Kidney (tissue), 14 donors: ENCODE data around the gene ADAT3. TPM values are rescaled to one million over a fixed set of nuclear protein-coding genes. Genes with fewer than 3 reads are reported as not detected.

ENCODE experiments used
- DNase-seq, 5 donors: peaks; one replicate each; pipeline ENCODE4 v3.0.0-alpha.2; 2013 to 2020
- FAIRE-seq: peaks from 2 replicates; lab custom pipeline; 2012; peaks lifted over from hg19 to GRCh38; lab: Jason Lieb, UNC
- H3K27ac ChIP-seq, 2 donors: one replicate each; pipeline ENCODE4 v1.7.0; 2013; ENCODE audit warnings: low read depth in 2 of 2, low read length in 2 of 2, inconsistent platforms in 1 of 2
- H3K27me3 ChIP-seq: one replicate; pipeline ENCODE4 v1.7.1; 2013; ENCODE audit warnings: low read length, inconsistent platforms; ENCODE audit not compliant: control insufficient read depth, insufficient read depth
- H3K36me3 ChIP-seq, 3 donors: one replicate each; pipeline versions ENCODE4 v1.7.0 to v1.7.1; 2013; ENCODE audit warnings: low read length in 3 of 3, control low read depth in 1 of 3, inconsistent platforms in 1 of 3; ENCODE audit not compliant: insufficient read depth in 3 of 3, control insufficient read depth in 2 of 3
- H3K4me1 ChIP-seq, 3 donors: one replicate each; pipeline versions ENCODE4 v1.7.0 to v1.7.1; 2013; ENCODE audit warnings: low read length in 3 of 3, inconsistent platforms in 1 of 3, low read depth in 1 of 3; ENCODE audit not compliant: control insufficient read depth in 2 of 3, insufficient read depth in 2 of 3
- H3K4me3 ChIP-seq, 3 donors: one replicate each; pipeline versions ENCODE4 v1.7.0 to v1.8.1; 2013; ENCODE audit warnings: low read length in 3 of 3, control low read depth in 1 of 3, inconsistent platforms in 1 of 3
- H3K9ac ChIP-seq, 3 donors: one replicate each; pipeline versions ENCODE4 v1.7.0 to v1.7.1; 2013; ENCODE audit warnings: low read length in 3 of 3, control low read depth in 1 of 3, inconsistent platforms in 1 of 3
- H3K9me3 ChIP-seq, 3 donors: one replicate each; pipeline versions ENCODE4 v1.7.0 to v1.7.1; 2013; ENCODE audit warnings: low read length in 3 of 3, control low read depth in 1 of 3, inconsistent platforms in 1 of 3; ENCODE audit not compliant: control insufficient read depth in 2 of 3, insufficient read depth in 1 of 3
- CTCF ChIP-seq: IDR thresholded peaks from 3 replicates; pipeline ENCODE4 v1.5.1; 2012; ENCODE audit warnings: mild to moderate bottlenecking, moderate library complexity, borderline replicate concordance; ENCODE audit not compliant: insufficient read depth; ENCODE audit errors: extremely low read depth
- intact Hi-C: fragments of 100-400 bp; cut with DNase I; formaldehyde crosslinking; loops from one replicate; pipeline ENCODE4 v1.11.1; 2022
- polyA plus RNA-seq: library from polyadenylated mRNA; stranded (reverse); fragments of 350-450 nt; fragmentation: Illumina TruSeq; extraction: RNeasy Lipid Tissue Mini Kit (QIAGEN cat#74804); gene quantifications from one replicate; pipeline ENCODE4 v1.2.3, GENCODE V29; 2014; ENCODE audit warnings: low read depth, low replicate concordance; ENCODE audit not compliant: insufficient read depth
- total RNA-seq: library from RNA; stranded (reverse); fragmentation: NEBNext Ultra II Directional; extraction: Animal tissue kit (Norgen Biotek cat#: 25700); gene quantifications from one replicate; pipeline ENCODE4 v1.2.1, GENCODE V29; 2021
- donor health status: control.
- donor health status: control.
- donor health status: control.
- donor health status: control.
- donor health status: control.
- donor health status: DM: yes; HTN: yes; CAD: no.
- donor health status: Normal renal cell carcinoma (clear cell type).

Gene ADAT3
- total and polyA plus RNA-seq, 2 donors from 2014 or later = 6.1 to 10.3 TPM

- Histone ChIP-seq H3K9me3 (no peaks in the 10 kb centered on the region), H3K9ac (no peak overlapping the region), H3K4me3 (no peak overlapping the region), H3K36me3 (no peaks in the 10 kb centered on the region), H3K27me3 (no peaks in the 10 kb centered on the region), H3K4me1 (peaks cover 0 to 27% (median 5%) of the 10 kb centered on the region in 3 donors), H3K27ac (no peak overlapping the region)
- FAIRE-seq (no peak), DNase-seq (no peak)
- intact Hi-C loops = no loop called here
- no peak for TF ChIP-seq CTCF
Observed at GRCh38 chr19:1909761-1910080, 4.5 kb downstream of the ADAT3 start.

- H3K4me1 ChIP-seq = peaks cover 0 to 25% (median 5%) of the 10 kb centered on the region in 3 donors
- no peak overlapping the region for H3K27ac ChIP-seq
- no peak for TF ChIP-seq CTCF
- no peak overlapping the region for H3K9ac ChIP-seq
- H3K27me3 ChIP-seq = no peaks in the 10 kb centered on the region
- no peaks in the 10 kb centered on the region for H3K9me3 ChIP-seq
- H3K4me3 ChIP-seq = no peak overlapping the region
- no peaks in the 10 kb centered on the region for H3K36me3 ChIP-seq
- intact Hi-C loops = no loop called here
- DNase-seq = no peak
- FAIRE-seq = no peak
Observed at GRCh38 chr19:1910177-1910576, 5.0 kb downstream of the ADAT3 start.

GRCh38 chr19:1911098-1911497 lies 5.9 kb downstream of the ADAT3 start:
- H3K4me3 ChIP-seq = no peak overlapping the region
- H3K9ac ChIP-seq = no peak overlapping the region
- H3K27ac ChIP-seq = no peak overlapping the region
- no peaks in the 10 kb centered on the region for H3K27me3 ChIP-seq
- H3K9me3 ChIP-seq = no peaks in the 10 kb centered on the region
- FAIRE-seq (no peak), DNase-seq (no peak)
- peaks cover 0 to 22% (median 0%) of the 10 kb centered on the region in 3 donors for H3K4me1 ChIP-seq
- no peaks in the 10 kb centered on the region for H3K36me3 ChIP-seq
- intact Hi-C loops = no loop called here
- no peak for TF ChIP-seq CTCF

- FAIRE-seq (no peak), DNase-seq (no peak)
- Histone ChIP-seq H3K36me3 (no peaks in the 10 kb centered on the region), H3K9ac (no peak overlapping the region), H3K27me3 (no peaks in the 10 kb centered on the region), H3K9me3 (no peaks in the 10 kb centered on the region), H3K4me1 (peaks cover 0 to 22% (median 0%) of the 10 kb centered on the region in 3 donors), H3K4me3 (no peak overlapping the region), H3K27ac (no peak overlapping the region)
- intact Hi-C loops = no loop called here
- TF ChIP-seq CTCF = no peak
Observed at GRCh38 chr19:1911995-1912394, 6.8 kb downstream of the ADAT3 start.
